Lung (tissue), 12 donors: ENCODE results near the gene AUTS2. TPM values are rescaled to one million over a fixed set of nuclear protein-coding genes. Genes with fewer than 3 reads are reported as not detected.

Experiments
- ATAC-seq: fragments of 200-7000 bp; cut with Tn5 transposase; one replicate; pipeline ENCODE4 v1.9.1; 2020; ENCODE audit warnings: moderate number of reproducible peaks; ENCODE audit not compliant: insufficient read depth, low FRiP score
- DNase-seq, 3 donors: peaks; one replicate each; pipeline ENCODE4 v3.0.0-alpha.2; 2013 to 2017
- H3K27ac ChIP-seq, 2 donors: one replicate each; pipeline ENCODE4 v1.5.1; 2013; ENCODE audit warnings: mild to moderate bottlenecking in 2 of 2, moderate library complexity in 2 of 2, control low read depth in 1 of 2, inconsistent platforms in 1 of 2, low read depth in 1 of 2, low read length in 1 of 2
- H3K27me3 ChIP-seq, 3 donors: one replicate each; pipeline ENCODE4 v1.5.1; 2013; ENCODE audit warnings: low read length in 2 of 3; ENCODE audit not compliant: control insufficient read depth in 3 of 3, insufficient read depth in 3 of 3
- H3K36me3 ChIP-seq, 4 donors: one replicate each; pipeline ENCODE4 v1.5.1; 2013; ENCODE audit warnings: low read length in 4 of 4, mild to moderate bottlenecking in 1 of 4, moderate library complexity in 1 of 4; ENCODE audit not compliant: control insufficient read depth in 4 of 4, insufficient read depth in 4 of 4
- H3K4me1 ChIP-seq, 5 donors: one replicate each; pipeline ENCODE4 v1.5.1; 2013; ENCODE audit warnings: low read length in 5 of 5, mild to moderate bottlenecking in 2 of 5, moderate library complexity in 1 of 5; ENCODE audit not compliant: control insufficient read depth in 5 of 5, insufficient read depth in 5 of 5
- H3K4me3 ChIP-seq: one replicate; pipeline ENCODE4 v1.5.1; 2013; ENCODE audit warnings: mild to moderate bottlenecking, control low read depth, moderate library complexity
- H3K9ac ChIP-seq, 2 donors: one replicate each; pipeline ENCODE4 v1.5.1; 2013; ENCODE audit warnings: low read length in 2 of 2, control low read depth in 1 of 2; ENCODE audit not compliant: insufficient read depth in 1 of 2
- H3K9me3 ChIP-seq, 4 donors: one replicate each; pipeline ENCODE4 v1.5.1; 2013; ENCODE audit warnings: low read length in 3 of 4, mild to moderate bottlenecking in 1 of 4, moderate library complexity in 1 of 4; ENCODE audit not compliant: control insufficient read depth in 4 of 4, insufficient read depth in 3 of 4
- WGBS, 2 donors: extraction: QIAGEN DNeasy Blood & Tissue Kit; methylation state at CpG; one replicate each; pipeline ENCODE4 v1.1.7; 2013; 5-methylcytosine and 5-hydroxymethylcytosine counted together
- polyA plus RNA-seq, 2 donors: library from polyadenylated mRNA; stranded (reverse); fragments of 200-250 nt; gene quantifications; one replicate each; pipeline ENCODE4 v1.2.1, GENCODE V29; 2013
- total RNA-seq, 2 donors: library from RNA; depleted of rRNA in 1 of 2; stranded (reverse); fragments of >200 nt in 1 of 2; gene quantifications; one replicate each; pipeline ENCODE4 v1.2.1, GENCODE V29; 2014 to 2021
- TF ChIP-seq, protein P1 (sequence below): IDR thresholded peaks from 2 replicates; pipeline ENCODE4 v1.5.1; 2012; ENCODE audit warnings: mild to moderate bottlenecking; ENCODE audit errors: control extremely low read depth, extremely low read depth
- donor health status: control.
- donor health status: control.
- donor health status: Bipolar disorder and iron deficiency.
- donor health status: healthy.
- donor health status: DM: yes; HTN: yes; CAD: no.

The AUTS2 gene
- total and polyA plus RNA-seq, 4 donors = 11.8 to 115 (median 40.6) TPM

DNA sequence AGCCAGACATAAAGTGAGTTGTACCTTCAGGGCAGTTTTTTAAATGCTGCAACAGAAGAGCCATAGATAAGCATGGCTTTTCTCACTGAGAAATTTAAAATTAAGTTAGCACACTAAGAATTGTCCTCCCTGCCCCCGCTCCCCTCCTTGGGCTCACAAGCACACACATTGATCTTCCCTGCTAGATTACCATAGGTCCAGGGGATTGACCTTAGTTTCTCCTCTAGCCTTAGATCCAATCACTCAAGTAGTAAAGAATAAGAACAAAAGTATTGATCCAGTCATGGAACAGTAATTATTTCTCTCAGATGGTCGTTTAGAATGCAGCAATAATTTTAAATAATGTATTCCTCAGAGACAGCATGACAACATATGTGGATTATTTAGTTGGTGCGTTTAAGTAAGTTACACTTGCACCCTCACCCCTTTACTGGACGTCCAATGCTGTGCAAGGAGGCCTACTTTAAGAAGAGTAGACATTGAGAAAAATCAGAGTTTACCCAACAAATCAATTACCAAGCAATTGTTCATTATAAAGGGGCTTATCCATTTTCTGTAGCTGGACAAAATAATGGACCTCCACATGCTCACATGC lies 850.1 kb downstream of the AUTS2 start:
- DNase-seq (no peak), ATAC-seq (no peak)
- no peak overlapping the region for H3K9ac ChIP-seq
- H3K9me3 ChIP-seq = no peaks in the 10 kb centered on the region
- TF ChIP-seq, protein P1, sequence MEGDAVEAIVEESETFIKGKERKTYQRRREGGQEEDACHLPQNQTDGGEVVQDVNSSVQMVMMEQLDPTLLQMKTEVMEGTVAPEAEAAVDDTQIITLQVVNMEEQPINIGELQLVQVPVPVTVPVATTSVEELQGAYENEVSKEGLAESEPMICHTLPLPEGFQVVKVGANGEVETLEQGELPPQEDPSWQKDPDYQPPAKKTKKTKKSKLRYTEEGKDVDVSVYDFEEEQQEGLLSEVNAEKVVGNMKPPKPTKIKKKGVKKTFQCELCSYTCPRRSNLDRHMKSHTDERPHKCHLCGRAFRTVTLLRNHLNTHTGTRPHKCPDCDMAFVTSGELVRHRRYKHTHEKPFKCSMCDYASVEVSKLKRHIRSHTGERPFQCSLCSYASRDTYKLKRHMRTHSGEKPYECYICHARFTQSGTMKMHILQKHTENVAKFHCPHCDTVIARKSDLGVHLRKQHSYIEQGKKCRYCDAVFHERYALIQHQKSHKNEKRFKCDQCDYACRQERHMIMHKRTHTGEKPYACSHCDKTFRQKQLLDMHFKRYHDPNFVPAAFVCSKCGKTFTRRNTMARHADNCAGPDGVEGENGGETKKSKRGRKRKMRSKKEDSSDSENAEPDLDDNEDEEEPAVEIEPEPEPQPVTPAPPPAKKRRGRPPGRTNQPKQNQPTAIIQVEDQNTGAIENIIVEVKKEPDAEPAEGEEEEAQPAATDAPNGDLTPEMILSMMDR = no peak
- H3K4me1 ChIP-seq = no peaks in the 10 kb centered on the region
- no peak overlapping the region for H3K4me3 ChIP-seq
- no peaks in the 10 kb centered on the region for H3K27me3 ChIP-seq
- WGBS, 2 donors = 88 to 91% methylated on average over 4 of the region's 4 CpGs
- no peaks in the 10 kb centered on the region for H3K36me3 ChIP-seq
- H3K27ac ChIP-seq = no peak overlapping the region

DNA sequence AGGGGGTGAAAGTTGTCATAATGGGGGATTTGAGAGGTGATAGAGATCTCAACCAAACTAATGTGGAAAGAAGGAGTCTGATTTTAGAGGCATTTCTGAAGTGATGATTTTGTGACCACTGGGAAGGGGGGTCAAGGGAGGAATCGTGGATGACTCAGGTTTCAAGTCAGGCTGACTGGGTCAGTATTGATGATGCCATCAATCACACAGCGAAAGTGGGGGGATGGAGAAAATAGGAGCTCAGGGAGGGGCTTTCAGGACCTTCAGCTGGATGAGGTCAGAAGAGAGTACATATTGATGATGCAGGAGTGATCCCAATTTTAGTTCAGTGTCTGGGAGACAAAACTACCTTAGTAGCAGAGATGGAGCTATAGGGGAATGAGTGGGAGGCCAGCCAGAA lies 852.5 kb downstream of the AUTS2 start:
- H3K4me1 ChIP-seq = no peaks in the 10 kb centered on the region
- no peak for ATAC-seq
- H3K9me3 ChIP-seq = no peaks in the 10 kb centered on the region
- no peak overlapping the region for H3K4me3 ChIP-seq
- H3K27me3 ChIP-seq = no peaks in the 10 kb centered on the region
- 81 to 89% methylated on average over 2 of the region's 2 CpGs for WGBS, 2 donors
- TF ChIP-seq, protein P1 = no peak
- no peaks in the 10 kb centered on the region for H3K36me3 ChIP-seq
- H3K27ac ChIP-seq = no peak overlapping the region
- no peak for DNase-seq
- H3K9ac ChIP-seq = no peak overlapping the region

DNA sequence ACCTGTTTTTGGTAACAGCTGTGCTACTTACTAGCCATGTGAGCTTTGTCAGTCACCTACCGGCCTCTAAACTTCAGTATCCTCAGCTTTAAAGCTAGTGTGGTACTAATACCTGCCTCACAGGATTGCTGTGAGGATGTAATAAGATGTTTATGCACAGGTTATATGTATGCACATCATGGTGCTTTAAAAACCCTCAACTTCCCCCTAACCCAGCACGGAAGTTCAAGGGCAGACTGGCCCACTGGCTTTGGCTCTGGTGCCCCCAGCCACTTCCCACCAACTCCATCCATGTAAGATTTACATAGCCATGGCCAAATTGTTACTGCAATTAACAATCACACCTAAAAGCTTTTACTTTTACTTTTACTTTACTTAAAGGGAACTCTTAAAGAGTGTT lies 857.6 kb downstream of the AUTS2 start:
- Histone ChIP-seq H3K36me3 (no peaks in the 10 kb centered on the region), H3K27ac (no peak overlapping the region), H3K9me3 (peaks cover 0 to 2% (median 0%) of the 10 kb centered on the region in 4 donors), H3K4me1 (peaks cover 0 to 26% (median 7%) of the 10 kb centered on the region in 5 donors), H3K9ac (no peak overlapping the region), H3K27me3 (no peaks in the 10 kb centered on the region), H3K4me3 (no peak overlapping the region)
- TF ChIP-seq, protein P1 = no peak
- no peak for ATAC-seq
- DNase-seq = no peak
- WGBS, 2 donors = 83 to 86% methylated on average over 2 of the region's 2 CpGs

DNA sequence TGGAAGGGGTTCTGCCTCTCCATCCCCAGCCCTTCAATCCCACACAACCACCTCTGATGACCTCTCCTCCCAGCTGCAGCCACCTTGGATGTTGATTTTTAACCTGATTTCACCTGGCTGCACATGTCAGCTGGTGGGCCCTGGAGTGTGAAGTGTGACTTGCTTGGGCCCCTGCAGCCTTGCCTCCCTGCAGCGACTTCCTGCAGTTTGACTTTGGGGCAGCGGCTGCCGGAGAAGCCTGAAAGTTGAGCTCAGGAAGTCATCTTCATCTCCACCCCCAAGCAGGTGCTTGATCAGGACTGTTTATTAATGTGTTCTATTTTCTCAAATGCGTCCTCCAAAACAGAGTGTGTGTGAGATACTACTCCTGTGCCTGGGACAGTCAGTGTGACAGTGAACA lies 858.4 kb downstream of the AUTS2 start:
- TF ChIP-seq, protein P1 = no peak
- no peak overlapping the region for H3K27ac ChIP-seq
- H3K27me3 ChIP-seq = no peaks in the 10 kb centered on the region
- H3K9ac ChIP-seq = no peak overlapping the region
- H3K4me3 ChIP-seq = no peak overlapping the region
- H3K9me3 ChIP-seq = peaks cover 0 to 2% (median 0%) of the 10 kb centered on the region in 4 donors
- peaks cover 0 to 26% (median 7%) of the 10 kb centered on the region in 5 donors for H3K4me1 ChIP-seq
- 84 to 86% methylated on average over 4 of the region's 4 CpGs for WGBS, 2 donors
- DNase-seq (no peak), ATAC-seq (no peak)
- no peaks in the 10 kb centered on the region for H3K36me3 ChIP-seq
